PC-3 (cell line): ENCODE results near the gene SPEN.

Experiments used
- CTCF ChIP-seq: fragments of 300-600 bp; sonication (generic); conservative IDR thresholded peaks from 2 replicates; pipeline ENCODE4 v1.5.1; 2017; ENCODE audit warnings: antibody characterized with exemption, low read depth, mild to moderate bottlenecking, low read length
- EZH2 ChIP-seq: fragments of 300-600 bp; sonication (generic); IDR thresholded peaks from one replicate; pipeline ENCODE4 v1.6.1; 2017; ENCODE audit warnings: antibody characterized with exemption, mild to moderate bottlenecking, low read length; ENCODE audit not compliant: unreplicated experiment
- EZH2phosphoT487 ChIP-seq: fragments of 300-600 bp; sonication (generic); IDR thresholded peaks from 2 replicates; pipeline ENCODE4 v1.6.1; 2018; ENCODE audit warnings: mild to moderate bottlenecking, antibody characterized with exemption, low read length, borderline replicate concordance

- no peak for TF ChIP-seq CTCF
- no peak for TF ChIP-seq EZH2
- no peak for TF ChIP-seq EZH2phosphoT487
Measured at GRCh38 chr1:15902882-15903281, 55.4 kb downstream of the SPEN start.
